RKO (cell line): ENCODE measurements around the gene ASIC4.

ENCODE experiments used
- DNase-seq: peaks from one replicate; pipeline ENCODE4 v3.0.0-alpha.2; 2016; ENCODE audit warnings: low spot score

ASIC4 gene

GRCh38 chr2:219514836-219515235 is 554 bp downstream of the ASIC4 start:
- no peak for DNase-seq

- no peak for DNase-seq
Measured at GRCh38 chr2:219515874-219516629, 1.8 kb downstream of the ASIC4 start.

- DNase-seq, result no peak
Measured at GRCh38 chr2:219516888-219517287, 2.6 kb downstream of the ASIC4 start.

GRCh38 chr2:219517954-219518778 is 3.9 kb downstream of the ASIC4 start:
- no peak for DNase-seq

DNA sequence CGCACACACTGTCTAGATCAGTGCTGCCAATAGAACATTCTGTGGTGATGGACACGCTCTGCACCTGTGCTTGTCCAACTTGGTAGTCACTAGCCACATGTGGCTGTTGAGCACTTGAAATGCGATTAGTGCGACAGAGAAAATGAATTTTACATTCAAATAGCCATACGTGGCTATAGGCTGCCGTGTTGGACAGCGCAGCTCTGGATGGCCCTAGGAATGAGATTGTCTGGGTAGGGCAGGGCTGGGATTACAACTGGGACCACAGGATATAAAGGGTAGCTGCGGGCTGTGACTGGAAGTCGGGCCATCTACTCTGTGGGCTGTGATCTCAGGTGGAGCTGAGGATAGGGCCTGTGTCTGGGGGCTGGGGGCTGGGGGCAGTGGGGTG is 5.2 kb downstream of the ASIC4 start:
- DNase-seq, result no peak

DNA sequence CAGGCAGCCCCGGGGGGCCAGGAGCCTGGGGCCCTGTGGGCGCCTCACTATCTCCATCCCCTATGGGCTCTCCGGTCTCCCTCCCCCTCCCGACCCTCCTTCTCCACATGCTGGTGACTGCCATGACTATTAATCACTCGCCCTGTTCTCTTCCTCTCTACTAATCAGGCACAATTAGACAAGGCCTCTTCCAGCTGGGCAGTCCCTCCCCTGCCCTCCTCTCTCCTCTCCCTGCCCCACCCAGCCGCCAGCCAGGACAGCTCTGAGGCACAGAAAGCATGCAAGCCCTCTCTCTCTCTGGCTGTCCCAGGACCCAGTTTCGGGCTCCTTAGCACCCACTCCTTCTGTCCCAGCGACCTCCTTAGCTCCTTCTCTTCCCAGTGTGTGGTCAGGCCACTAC is 5.8 kb downstream of the ASIC4 start:
- no peak for DNase-seq

DNA sequence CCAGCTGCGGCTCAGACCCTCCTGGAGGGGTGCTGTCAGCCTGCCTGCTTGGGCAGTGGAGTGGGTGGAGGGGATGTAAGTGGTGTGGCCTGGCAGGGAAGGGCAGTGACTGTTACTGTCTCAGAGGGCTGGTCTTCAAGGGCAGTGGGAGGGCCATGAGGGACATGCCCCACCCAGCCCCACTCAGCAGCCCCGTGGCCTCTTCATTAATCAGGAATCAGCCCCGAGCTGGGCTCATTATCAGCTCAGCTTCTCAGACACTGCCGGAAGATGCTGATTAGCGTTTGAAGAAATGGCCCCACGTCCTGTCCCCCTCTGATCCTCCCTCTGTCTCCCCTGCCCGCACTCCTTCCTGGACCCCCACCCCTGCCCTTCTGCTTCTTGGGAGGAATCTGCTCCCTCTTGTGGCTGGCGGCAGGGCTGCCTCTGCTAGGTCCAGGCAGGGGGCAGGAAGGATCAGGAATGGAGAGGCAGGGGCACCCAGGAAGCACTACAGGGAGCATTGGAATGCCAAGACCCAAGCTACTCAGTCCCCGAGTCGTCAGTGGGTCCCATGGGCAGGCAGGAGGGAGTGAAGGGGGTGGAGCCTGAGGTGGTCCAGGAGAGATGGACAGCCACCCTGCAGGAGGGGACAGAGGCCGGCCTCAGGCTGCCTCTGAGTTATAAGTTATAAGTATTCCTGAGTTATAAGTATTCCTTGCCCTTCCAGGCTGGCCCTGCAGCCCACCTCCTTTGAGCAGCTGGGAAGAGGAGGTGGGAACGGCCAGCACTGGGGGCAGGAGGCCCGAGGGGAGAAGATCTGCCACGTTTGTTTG is 7.0 kb downstream of the ASIC4 start:
- no peak for DNase-seq

- peak; percentile 46 for DNase-seq
Measured at GRCh38 chr2:219522111-219523030, 8.1 kb downstream of the ASIC4 start.

- DNase-seq, result no peak
Measured at GRCh38 chr2:219523031-219523671, 8.9 kb downstream of the ASIC4 start.

GRCh38 chr2:219524817-219525216 is 10.5 kb downstream of the ASIC4 start:
- no peak for DNase-seq

- DNase-seq, result no peak
Measured at GRCh38 chr2:219525533-219526232, 11.4 kb downstream of the ASIC4 start.

GRCh38 chr2:219526320-219527075 is 12.2 kb downstream of the ASIC4 start:
- DNase-seq, result no peak

DNA sequence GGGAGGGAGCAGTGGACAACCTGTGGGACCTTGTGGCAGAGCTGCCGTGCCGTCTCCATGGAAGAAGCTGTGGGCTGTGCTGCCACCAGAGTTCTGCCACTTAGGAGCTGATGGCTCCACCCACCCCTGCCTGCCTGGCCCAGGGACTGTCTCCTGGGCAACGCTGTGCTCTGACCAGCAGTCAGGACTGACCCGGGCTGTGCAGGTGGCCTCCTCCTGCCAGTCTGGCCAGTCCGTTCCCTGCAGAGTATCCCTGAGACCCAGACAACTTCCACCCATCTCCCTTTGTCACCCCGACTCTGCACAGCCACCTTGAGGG is 12.8 kb downstream of the ASIC4 start:
- DNase-seq, result no peak

DNA sequence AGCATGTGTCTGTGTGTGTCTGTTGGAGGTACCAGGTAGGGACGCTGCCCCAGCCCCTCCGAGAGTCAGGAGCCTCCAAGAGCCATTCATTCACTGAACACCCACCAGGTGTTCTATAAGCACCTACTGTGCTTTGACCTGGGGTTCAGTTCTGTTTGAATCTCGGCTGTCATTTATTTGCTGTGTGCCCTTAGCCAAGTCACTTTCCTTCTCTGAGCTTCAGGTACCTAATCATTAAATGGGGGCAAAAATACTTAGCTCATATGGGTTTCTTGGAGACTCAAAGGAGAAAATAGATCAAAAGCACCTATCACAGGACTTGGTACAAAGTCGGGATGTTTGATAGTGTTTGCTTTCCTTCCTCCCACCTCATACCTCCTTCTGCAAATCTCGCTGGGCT is 13.2 kb downstream of the ASIC4 start:
- DNase-seq, result no peak

GRCh38 chr2:219530048-219530963 is 16.0 kb downstream of the ASIC4 start:
- DNase-seq, result peak; percentile 84

GRCh38 chr2:219531639-219532377 is 17.5 kb downstream of the ASIC4 start:
- DNase-seq, result no peak

DNA sequence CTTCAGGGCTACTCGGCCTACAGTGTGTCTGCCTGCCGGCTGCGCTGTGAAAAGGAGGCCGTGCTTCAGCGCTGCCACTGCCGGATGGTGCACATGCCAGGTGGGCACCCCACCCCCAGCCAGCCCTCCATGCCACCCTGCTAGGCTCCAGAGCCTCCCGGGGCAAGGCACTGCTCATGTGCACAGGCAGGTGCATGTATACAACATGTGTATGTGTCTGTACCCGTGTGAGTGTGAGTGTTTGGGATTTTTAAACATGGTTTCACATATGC is 18.0 kb downstream of the ASIC4 start:
- DNase-seq, result no peak
